Cortex of kidney (tissue), 1 donor: ENCODE measurements around the gene AHRR.

Source experiments
- DNase-seq: peaks from one replicate; lab custom pipeline; 2025; lab: John Stamatoyannopoulos, UW

Gene AHRR

DNA sequence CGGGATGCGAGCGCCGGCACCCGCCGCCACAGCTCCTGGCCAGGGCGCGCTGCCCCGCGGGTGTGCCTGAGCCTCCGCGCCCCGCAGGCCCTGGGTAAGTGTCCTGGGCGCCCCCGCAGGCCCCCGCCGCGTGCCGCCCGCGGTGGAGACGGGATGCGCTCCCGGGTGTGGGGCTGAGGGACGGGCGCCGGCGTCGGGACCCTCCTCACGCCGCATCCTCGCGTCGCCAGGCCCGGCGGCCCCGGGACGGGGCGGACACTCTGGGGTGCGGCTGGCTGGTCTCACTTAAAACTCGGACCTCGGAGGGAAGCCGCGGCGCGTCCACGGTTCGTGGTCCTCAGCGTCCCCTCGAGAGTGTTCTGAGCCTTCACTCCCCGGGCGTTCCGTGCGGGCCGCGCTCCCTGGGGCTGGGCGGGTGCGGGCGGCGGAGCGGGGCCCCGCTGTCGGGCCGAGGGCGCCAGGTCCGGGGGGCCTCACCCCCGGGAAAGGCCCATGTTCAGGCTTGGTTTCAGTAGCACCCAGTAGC lies 275 bp downstream of the AHRR start:
- DNase-seq: no peak

DNA sequence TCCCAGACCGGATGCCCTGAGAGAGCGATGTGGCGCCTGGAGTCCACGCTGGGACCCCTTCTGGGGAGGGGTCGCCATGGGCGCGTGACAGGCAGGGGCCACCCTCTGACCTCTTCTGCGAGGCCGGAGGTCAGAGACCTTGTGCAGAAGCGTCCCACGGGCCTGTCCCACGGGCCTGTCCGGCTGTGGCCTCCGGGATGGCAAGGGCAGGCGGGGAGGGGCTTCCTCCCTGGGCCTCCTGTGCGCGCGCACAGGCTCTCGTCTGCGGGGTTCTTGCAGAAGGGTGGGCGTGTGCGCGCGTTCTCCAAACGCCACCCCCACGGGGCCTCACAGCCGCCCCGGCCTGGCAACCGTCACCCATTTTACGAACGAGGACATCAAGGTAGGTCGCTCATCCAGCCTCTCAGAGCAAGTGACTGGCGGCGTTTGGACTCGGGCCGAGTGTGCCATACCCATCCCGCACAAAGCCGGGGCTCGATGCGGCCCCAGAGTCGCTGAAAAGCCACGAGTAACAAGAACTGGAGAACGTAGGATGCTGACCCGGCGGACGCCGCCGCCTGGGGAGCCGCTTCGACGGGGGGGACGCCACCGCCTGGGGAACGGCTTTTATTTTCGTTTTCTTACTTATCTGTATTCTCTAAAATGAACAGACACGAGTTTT lies 897 bp downstream of the AHRR start:
- no peak for DNase-seq

DNA sequence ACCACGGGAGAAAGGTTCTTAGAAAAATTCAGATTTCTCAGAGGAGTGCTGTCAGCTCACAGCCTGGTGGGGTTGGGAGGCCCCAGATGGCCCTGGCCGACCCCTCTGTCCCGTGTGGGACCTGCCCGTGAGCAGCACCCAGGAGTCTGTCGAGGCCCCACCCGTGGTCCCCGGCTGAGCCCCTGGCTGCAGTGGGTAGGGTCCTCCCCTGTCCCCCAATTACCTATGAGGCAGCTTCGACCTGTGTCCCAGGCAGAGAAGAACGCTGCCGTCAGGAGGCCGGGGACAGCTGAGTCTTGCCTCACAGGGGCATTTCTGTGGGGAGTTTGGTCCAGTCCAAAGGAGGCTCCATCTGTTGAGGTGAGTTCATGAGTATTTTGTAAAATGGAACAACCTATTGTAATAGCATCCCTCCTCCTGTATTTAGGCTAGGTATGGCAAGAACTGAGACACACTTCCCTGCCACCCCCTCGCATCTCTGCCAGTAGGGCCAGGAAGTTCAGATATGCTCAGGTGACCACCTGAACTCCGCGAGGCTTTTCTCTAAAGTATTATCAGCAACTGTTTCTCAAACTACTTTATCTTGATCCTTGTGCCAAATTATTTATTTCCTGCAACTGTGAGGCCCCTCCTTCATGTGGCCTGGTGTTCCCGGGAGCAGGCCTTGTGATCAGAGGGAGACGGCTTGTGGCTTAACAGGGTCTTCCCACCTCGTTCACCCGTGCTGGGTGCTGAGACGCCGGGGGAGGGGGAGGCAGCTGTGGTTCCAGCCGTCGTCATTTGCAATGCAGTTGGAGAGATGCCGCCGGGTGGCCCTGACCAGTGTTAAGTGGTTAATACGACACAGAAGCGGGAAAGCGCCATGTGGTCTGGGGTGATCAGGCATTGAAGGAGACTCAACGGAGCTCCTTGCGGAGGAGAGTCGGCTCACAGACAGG lies 1.7 kb downstream of the AHRR start:
- no peak for DNase-seq

DNA sequence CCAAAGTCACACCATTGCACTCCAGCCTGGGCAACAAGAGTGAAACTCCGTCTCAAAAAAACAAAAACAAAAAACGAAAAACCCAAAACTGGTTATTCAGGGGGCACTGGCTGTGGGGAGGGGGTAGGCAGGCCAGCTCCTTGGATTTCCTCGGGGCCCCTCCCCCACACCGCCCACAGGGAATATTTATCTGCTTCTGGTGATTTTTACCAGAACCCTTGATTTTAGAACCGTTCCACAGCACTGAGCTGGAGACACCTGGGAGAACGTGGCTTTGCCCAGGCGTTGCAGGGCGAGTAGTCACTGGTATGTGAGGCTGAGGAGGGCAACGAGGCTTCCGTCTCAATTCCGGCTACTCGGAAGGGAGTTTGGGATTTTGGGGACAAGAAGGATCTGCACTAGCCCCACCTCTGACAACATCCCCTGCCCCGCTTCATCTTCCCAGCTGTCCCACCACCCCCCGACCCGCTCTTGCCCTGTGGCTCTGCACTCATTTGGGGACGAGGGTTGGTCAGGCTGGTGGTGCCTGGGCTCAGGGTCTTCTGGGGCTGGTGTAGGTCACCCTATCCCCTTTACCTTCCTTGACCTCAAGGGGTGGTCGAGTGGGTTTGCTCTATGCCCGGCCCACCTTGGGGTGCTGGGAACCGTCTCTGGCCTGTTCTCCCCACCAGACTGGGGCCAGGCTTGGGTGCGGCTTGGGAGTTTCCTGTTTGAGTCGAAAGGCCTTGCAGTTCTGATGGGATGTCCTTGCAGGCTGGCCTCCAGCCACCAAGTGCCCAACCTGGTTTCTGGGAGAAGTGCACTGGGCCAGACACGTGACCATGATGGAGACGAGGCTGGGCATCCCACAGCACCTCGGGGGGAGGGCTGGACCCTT lies 3.5 kb downstream of the AHRR start:
- DNase-seq: no peak

DNA sequence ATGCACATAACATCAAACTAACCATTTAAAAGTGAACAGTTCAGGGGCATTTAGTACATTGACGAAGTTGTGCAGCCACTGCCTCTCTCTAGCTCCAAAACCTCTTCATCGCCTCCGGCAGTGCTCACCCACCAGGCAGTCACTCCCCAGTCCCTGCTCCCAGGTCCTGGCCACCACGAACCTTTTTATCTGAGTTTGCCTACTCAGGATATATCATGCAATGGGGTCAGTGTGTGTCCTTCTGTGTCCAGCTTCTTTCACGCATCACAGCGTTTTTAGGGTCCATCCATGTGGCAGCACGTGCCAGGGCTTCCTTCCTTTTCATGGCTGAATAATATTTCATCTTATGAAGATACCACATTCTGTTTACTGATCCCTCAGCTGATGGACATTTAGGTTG lies 4.6 kb downstream of the AHRR start:
- DNase-seq: no peak

DNA sequence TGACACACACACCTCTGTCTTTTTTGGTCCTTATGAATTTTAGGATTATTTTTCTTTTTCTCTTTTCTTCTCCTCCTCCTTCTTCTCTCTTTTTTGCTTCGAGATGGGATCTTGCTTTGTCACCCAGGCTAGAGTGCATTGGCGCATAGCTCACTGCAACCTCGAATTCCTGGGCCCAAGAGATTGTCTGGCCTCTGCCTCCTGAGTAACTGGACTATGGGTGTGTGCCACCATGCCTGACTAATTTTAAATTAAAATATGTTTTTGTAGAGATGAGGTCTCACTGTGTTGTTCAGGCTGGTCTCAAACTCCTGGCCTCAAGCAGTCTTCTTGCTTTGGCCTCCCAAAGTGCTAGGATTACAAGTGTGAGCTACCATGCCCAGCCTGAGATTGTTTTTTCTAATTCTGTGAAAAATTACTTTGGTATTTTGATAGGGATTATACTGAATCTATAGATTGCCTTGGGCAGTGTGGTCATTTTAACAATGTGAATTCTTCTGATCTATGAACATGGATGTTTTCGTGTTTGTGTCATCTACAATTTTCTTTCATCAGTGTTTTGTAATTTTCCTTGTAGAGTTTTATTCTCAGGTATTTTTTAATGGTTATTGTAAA lies 7.7 kb downstream of the AHRR start:
- no peak for DNase-seq

DNA sequence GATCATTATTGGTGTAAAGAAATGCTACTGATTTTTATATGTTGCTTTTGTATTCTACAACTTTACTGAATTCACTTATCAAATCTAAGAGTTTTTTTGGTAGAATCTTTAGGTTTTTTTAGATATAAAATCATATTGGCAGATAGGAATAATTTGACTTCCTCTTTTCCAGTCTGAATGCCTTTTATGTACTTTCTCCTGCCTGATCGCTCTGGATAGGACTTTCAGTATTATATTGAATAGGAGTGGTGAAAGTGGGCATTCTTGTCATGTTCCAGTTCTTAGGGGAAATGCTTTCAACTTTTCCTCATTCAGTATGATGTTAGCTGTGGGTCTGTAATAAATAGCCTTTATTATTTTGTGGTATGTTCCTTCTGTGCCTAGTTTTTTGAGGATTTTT lies 8.3 kb downstream of the AHRR start:
- no peak for DNase-seq

DNA sequence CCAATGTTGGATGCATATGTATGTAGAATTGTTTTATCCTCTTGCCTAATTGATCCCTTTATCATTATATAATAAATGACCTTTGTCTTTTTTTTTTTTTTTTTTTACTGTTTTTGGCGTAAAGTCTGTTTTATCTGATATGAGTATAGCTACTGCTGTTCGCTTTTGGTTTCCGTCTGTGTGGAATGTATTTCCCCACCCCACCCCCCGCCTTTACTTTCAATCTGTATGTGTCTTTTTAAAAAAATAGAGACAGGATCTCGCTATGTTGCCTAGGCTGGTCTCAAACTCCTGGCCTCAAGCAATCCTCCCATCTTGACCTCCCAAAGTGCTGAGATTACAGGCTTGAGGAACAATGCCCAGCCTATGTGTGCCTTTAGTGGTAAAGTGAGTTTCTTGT lies 11.3 kb downstream of the AHRR start:
- DNase-seq: no peak

DNA sequence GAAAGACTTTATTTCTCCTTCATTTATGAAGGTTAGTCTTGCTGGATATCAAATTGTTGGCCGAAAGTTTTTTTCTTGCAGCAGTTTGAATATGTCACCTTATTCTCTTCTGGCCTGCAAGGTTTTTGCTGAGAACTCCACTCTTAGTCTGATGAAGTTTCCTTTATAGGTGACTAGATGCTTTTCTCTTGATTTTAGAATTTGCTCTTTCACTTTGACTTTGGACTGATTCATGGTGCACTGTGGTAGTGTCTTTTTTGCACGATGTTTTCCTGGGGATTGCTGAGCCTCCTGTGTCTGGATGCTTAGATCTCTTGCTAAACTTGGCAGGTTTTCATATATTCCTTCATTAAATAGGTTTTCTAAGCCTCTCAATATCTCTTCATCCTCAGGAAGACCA lies 12.4 kb downstream of the AHRR start:
- no peak for DNase-seq

DNA sequence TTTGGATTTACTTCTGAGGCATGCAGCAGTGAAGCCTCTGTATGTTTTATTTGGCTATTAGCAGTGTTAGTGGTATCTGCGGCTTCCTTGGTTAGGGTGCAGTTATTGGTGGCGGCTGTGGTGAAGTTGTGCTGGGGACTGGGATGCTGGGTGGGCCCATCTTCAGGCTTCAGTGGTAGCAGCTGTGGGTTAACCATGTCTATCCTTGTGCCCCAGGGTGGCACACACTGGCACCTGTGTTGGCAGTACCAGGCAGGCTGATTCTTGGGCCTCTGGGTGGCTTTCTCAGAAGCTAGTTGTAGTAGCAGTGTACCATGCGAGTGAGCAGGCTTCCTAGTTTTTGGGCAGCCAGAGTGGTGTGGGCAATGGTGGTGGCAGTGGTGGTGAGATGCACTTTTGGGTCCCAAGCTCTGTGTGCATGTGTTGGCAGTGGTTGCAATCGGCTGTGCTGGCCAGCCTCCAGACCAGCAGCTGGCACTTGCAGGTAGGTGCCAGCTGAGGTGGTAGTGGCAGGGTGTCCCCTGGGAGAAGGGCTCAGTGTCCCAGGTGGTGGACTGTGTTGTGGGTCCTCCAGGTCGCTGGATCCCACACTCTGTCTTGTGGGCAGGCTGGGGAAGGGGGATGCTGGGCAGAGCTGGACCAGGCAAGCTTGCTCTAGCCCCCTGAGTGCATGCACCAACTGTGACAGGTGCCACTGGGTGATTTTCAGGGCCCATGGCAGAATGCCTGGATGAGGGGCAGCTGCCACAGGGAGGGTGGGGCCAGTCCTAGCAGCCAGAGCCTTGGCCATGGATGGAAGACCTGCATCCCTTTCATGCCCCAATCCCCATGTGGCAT lies 13.6 kb downstream of the AHRR start:
- DNase-seq: no peak

DNA sequence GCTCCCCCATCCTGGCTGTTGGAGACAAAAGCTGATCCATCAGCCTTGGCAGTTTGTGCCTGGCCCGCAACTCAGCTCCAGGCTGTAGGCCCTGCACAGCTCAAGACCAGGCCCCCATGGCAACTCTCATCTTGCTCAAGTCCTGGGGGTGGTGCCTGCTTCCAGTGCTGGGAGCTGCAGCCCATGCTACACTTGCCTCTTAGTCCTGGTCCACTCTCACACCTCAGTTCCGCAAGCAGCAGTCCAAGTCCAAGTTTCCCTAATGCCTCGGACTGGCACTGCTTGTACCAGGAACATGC lies 14.2 kb downstream of the AHRR start:
- DNase-seq: no peak

DNA sequence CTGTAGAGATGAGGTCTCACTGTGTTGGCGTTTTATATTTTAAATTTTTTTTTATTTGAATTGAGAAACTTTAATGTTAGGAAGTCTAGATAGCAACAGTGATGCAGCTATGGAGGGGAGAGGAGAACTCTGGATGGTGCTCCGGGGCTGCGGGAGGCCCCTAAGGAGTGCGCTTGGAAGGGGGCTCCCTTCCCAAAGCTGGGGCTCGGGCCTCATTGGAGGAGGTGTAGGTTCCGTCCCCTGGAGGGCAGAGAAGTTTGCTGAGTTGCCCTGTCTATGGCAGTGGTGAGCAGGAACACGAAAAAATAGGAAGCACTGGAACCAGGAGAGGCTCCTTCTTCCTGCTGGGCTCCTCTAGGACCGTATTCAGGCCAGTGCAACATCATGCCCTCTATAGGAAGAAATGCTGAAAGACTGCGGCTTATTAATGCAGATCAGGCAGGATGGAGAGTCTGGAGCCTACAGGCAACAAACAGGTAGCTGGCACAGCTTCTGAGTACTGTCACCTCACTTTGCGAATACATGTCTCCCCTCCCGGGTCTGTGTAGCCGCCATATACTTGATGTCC lies 16.1 kb downstream of the AHRR start:
- DNase-seq: no peak

DNA sequence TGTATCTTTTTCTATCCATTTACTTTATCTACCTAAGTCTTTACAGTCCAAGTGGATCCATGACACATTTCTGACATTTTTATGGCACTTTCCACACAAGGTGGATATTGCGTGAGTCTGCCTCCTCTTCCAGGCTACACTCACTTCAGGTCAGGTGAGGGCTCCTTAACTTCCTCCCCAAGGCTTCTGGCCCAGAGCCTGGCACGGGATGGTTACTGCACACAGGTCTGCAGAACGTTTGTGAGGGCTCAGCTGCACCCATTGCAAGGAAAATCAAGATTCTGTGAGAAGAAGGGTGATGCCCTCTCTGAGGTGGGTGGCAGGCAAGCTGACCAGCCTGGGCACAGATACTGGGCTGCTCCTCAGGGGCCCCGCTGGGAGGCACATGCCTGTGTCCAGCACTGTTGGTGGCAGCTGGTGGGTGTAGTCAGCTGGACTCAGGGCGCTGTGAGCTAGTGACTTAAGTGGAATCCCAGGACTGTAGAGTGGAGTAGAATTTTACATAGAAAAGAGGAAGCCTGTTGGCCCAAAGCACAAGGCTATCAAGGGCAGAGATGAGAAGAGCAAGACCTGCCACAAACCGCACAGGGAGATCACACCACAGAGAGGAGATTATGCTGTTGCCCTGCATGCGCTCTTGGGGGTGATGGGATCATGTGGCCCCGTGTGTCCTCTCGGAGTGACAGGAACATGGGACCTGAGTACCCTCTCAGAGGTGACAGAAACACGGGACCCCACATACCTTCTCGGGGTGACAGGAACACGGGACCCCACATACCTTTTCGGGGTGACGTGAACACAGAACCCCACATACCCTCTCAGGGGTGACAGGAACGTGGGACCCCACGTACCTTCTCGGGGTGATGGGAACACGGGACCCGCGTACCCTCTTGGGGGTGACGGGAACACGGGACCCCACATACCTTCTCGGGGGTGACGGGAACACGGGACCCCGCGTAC lies 21.3 kb downstream of the AHRR start:
- DNase-seq: no peak

DNA sequence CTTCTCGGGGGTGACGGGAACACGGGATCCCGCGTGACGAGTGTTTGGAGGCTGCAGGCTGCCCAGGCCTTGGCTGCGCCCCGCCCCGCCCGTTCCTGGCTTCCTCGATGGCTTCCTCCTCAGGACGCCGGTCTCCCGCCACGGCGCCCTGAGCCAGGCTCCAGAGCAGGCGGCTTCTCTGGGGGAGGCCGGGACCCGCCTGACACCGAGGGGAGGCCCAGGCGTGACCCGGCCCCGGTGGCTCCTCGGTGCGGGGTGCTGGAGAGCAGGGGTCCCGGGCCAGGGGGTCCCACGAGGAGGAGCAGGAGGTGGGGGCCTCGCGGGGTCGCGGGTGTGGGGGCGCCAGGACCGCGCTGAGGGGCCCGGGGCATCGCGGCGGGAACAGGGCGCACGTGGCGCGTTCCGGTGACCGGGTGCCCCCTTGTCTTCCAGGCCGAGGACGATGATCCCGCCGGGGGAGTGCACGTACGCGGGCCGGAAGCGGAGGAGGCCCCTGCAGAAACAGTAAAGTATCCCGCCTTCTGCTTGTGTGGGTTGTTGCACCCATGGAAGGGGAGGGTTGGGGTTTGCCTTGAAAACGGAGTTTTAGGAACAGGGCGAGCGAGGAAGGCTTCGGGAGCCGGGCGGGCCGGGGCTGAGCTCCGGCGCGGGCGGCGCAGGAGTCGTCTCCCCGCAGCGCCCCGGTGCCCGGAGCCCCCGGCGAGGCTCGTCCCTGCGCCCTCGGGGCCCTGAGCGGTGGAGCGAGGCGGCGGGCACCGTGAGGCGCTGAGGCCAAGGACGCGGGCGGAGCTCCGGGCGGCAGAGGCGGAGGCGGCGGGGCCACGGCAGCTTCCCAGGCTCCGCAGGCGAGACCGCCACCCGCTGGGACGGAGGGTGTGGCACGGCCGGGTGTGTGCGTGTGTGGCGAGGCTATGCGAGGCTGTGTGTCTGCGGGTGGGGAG lies 22.2 kb downstream of the AHRR start:
- DNase-seq: no peak

DNA sequence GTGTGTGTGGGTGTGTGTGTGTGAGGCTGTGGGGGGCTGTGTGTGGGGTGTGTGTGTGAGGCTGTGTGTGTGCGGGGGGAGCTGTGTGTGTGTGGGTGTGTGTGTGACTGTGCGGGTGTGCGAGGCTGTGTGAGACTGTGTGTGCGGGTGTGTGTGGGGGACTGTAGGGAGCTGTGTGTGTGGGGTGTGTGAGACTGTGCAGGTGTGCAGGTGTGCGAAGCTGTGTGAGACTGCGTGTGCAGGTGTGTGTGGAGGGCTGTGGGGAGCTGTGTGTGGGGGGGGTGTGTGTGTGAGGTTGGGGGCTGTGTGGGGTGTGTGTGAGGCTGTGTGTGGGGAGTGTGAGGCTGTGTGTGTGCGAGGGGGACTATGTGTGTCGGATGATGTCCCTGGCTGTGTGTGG lies 23.2 kb downstream of the AHRR start:
- DNase-seq: no peak

DNA sequence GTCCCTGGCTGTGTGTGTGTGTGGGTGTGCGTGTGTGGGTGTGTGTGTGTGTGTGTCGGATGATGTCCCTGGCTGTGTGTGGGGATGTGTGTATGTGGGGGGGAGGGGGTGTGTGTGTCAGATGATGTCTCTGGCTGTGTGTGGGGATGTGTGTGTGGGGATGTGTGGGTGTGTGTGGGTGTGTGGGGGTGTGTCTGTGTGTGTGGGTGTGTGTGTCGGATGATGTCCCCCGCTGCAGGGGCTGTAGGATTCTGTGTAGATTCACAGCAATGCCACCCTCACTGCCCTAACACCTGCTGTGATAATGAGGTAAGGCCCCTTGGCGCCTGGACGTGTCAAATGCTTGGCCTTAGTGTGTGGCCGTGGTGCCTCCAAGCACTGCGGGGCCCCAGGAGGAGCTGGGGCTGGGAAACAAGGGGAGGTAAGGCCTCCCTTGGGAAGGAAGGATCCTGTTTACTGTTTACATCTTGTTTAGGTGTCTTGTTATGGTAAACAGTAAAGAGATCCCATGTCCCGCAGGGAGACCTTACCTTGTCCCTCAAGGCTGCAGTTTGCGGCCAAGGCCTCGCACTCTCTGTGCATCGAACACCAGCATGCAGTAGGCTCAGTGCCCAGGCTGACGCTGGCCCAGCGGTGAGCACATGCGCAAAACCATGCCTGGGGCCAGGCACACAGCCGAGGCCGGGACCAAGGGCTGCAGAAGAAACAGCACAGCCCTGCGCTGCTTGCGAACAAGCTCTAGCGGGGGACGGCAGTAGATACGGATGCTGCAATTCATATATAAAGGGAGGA lies 24.1 kb downstream of the AHRR start:
- DNase-seq: no peak

DNA sequence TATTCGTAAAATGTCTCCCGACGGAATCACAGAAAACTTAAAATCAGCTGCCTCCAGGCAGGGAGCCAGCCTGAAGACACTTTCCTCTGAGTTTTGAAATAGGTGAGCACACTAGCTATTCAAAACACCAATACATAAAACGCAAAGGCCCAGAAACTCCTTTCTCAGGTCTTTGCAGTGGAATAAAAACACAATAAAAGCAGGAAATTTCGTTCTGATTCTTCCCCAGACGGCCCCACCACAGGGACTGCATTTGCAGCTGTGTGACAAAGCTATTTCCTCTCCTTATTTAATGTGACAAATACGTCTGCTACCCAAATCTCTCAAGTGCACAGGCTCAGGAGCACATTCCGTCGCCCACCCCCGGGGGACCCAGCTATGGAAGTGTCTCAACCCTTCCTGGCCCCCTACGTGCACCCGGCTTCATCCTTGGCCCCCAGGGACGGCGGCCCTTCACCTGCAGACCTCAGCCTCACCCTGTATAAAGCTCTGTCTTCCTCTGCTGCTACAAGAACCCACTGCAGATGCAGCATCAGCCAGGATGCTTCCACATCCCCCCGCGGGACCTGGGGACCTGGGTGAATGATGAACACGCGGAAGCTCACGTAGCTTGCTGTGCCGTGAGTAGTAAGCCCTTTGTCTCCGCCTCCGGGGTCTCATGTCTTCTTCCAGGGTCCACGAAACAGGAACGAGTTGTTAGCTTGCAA lies 24.9 kb downstream of the AHRR start:
- DNase-seq: no peak
